ENCODE measurements around the gene BTBD2.
"Not testable (repeated sequence)": the region's sequence is repeated elsewhere in the genome, so short reads cannot be mapped to it uniquely, and the experiment has no call there.

BTBD2 gene

DNA sequence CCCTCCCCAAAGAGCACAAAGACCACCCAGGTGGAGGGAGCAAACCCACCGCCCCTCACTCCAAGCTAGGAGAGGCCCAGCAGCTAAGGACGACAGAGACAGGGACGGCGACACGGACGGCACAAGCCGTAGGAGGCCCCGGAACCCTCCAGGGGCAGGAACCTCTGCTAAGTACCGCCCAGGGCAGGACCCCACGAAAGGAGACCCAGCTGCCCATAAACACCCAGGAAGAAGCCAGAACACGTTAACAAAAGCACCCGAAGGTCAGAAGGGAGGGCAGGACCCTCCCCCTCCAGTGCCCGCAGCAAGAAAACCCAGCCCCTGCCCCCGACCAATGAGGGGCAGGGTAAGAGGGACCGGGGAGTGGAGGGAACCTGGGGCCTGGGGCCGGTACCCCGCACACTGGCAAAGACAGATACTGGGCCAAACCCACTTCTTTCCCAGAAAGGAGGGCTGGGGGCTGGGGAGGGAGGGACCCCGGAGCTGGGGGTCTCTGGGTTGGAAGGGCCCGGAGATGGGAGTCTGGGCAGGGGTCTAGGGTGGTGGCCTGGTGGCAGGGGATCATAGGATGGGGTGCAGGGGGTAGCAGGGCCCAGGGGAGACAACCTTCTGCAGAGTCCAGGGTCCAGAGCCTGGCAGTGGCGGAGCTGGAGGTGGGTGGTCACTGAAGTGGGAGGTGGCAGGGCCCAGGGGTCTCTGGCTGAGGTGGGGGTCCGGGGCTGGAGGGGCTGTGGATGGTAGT is 2.4 kb downstream of the BTBD2 start:
- FAIRE-seq = no peak

DNA sequence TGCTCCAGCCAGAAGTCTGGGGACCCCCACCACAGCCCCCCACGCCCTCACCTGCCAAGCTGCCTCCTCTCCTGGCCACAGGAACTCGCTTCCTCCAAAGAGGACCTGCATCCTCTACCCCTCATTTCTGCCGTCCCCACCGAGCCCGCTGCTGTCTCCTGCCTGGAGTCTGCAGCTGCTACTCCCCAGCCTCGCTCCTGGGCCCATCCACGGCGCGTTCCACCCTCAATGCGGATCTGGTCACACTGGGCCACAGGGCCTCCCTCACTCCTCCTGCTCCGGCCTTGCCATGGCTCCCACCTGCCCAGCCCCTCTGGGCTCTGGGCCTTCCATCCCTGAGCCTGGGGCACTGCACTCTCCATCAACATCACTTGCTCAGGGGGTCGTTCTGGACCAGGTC is 4.3 kb downstream of the BTBD2 start:
- no peak for FAIRE-seq

DNA sequence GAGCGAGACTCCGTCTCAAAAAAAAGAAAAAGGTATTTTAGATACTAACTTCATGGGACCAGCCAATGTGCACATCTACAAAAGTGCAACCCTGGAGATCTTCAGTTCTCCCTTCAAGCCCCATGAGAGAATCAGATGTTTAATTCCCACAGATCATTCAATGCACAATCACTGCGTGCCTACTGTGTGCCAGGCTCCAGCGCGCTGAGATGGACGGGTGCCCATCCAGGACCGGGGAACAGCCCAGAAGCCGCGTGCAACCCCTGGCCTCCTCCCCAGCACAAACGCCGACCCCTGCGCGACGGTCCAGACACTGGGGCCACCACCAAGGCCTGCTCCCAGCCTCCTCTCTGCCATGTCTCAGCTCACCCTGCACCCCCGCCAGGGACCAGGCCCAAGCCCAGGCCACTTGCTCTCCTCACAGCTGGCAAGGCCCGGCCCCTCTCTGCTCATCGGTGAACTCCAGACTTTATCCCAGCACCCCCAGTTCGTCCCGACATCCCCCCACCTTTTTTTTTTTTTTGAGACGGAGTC is 5.3 kb downstream of the BTBD2 start:
- FAIRE-seq = no peak

DNA sequence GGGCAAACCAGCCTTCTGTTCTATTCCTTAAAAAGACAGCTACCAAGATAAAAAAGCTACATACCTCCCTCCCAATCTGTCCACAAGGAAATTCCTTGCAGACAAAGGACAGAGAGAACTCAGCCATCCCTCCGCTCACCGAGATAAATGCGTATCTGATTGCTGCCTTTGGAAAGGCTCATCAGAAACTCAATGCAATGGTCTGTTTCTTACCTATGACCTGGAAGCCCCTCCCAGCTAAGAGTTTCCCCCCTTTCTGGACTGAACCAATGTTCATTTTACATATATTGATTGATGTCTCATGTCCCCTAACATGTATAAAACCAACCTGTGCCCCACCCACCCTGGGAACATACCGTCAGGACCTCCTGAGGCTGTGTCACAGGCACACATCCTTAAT is 11.6 kb downstream of the BTBD2 start:
- FAIRE-seq = no peak

DNA sequence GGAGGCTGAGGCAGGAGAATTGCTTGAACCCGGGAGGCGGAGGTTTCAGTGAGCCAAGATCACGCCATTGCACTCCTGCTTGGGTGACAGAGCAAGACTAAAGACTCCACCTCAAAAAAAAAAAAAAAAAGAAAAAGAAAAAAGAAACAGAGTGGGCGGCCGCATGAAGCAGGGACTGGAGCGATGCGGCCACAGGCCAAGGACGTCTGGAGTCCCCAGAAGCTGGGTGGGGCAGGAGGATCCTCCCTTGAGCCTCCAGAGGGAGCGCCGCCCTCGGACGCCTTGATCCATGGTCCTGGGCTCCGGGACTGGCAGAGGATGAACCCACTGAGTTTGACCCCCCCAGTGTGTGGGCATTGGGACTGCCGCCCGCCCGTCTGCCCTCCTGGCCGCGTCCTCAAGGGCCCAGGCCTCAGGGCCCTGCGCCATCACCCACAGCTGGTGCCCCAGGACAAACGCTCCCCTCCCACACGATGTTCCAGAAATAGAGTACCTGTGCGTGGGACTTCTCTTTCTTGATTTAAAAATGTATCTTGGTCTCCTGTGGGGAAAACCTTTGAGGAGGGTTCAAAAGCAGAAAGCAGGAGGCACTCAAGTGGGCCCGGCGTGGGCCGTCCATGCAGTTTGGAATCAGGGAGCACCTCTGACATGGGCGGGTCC is 15.5 kb downstream of the BTBD2 start:
- no peak for FAIRE-seq

DNA sequence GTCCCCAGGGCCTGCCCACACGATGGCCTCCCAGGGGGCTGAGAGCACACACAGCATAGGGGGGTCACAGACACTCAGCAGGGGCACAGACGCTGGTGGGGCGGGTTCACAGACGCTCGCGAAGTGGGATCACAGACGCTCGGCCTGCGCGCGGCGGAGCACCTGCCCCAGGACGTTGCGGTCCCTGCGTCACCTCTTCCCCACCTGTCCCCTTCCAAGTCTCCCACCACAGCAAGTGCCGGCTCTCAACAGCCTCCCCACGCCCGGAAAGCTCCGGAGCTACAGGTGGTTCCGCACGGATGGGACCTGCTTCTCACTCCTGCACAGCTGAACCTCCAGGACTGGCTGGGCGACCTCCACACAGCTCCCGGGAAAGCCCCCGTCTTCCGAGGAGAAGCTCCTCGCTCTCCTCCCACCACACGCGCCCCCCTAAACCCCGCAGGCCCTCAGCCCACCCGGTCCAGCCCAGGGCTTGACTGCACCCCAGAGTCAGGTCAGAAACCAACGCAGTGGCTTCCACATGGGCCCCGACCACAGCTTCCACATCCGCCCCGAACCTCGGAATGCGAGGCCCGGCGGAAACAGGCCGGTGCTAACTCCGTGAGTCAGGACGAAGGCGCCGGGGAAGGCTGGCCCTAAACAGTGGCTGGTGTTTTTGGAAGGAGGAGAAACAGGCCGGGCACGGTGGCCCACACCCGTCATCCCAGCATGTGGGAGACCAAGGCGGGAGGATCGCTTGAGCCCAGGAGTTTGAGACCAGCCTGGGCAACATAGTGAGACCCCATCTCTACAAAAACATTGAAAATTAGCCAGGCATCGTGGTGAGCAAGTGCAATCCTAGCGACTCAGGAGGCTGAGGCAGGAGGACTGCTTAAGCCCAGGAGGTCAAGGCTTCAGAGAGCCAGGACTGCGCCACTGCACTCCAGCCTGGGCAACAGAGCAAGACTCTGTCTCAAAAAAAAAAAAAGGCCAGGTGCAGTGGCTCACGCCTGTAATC is 16.5 kb downstream of the BTBD2 start:
- no peak for FAIRE-seq

DNA sequence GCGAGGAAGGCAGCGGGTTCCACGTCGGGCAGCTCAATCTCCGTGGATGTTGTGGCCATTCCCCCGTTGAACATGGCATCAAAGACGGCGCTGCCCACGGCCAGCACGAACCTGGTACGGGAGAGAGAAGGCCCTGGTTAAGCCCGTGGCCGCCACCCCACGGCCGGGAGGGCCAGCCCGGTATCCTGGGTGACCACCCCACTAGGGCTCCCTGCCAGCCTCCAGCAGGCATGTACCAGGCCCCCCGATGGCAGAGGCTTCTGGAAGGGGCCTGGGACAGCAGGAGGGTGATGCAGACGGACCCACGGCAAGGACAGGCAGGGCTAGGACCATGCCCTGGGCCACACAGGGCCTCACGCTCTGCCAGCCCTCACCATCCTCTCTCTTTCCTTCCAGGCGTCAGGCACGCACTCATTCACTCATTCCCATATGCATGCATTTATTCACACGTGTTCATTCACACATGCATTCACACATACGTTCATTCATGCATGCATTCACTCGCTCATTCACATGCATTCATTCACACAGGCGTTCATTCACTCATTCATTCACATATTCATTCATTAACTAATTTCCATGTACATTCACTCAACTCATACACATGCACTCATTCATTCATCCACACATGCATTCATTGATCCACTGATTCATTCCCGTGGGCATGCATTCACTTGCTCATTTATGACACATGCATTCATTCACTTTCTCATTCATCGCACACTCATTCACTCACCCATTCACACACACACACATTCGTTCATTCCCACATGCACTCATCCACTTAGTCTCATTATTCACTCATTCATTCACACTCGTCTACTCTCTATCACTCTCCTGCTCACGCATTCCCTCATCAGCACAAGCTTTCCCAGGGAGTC is 17.9 kb downstream of the BTBD2 start:
- FAIRE-seq = no peak

DNA sequence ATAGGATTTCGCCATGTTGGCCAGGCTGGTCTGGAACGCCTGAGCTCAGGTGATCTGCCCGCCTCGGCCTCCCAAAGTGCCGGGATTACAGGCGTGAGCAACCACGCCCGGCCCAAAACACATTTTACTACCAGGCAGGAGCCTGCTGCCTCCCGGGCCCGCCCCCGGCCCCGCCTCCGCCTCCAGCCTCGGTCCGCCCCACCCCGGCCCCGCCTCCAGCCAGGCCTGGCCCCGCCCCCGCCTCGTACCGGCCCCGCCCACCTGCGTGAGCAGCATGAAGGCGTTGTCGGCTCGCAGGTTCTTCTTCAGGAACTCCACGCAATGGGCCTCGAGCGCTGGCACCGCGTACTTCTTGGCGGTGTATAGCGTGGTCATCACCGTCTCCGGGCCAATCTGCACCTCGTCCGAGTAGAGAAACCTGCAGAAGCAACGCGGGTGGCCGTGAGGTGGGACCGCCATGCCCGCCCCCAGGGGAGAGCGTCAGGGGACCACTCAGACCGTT is 22.7 kb downstream of the BTBD2 start:
- FAIRE-seq = no peak

DNA sequence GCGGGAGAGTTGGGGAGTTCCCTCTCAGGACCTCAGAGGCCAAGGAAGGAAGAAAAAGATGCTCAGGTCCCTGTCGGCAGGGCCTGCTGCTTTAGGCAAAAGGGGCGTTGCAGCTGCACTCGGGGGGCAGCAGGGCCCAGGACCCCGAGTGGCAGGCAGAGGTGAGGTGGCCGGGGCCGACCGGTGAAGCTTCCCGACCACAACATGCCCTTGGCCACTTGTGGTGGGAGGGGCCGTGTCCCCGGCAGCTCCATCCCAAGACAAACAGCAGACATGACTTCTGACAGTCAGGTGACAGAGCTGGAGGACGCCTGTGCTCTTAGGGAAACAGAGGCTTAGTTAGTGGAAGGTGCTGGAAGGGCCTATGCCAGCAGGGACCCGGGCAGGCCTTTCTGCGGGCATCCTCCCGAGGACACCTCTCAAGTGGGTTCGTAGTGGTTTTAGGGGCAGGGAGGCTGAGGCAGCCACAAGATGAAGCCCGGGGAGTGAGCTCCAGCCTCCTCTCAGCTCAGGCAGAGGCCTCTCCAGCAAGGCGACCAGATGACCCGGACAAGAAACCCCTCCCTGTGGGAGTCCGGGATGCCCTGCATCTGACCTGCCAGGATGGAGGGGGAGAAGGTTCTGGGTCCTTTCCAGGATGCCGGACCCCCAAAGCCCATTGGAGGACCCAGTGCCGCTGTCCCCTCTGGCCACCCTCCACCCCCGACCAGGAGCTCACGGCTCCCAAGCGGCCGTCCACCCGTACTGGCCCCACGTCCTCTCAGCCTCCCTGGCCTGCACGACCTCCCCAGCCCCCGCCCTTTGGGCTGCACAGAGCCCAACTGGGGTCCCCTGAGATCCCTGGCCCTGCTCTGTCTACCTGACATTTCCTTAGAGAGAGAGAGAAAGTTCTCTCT is 24.2 kb downstream of the BTBD2 start:
- FAIRE-seq = no peak

DNA sequence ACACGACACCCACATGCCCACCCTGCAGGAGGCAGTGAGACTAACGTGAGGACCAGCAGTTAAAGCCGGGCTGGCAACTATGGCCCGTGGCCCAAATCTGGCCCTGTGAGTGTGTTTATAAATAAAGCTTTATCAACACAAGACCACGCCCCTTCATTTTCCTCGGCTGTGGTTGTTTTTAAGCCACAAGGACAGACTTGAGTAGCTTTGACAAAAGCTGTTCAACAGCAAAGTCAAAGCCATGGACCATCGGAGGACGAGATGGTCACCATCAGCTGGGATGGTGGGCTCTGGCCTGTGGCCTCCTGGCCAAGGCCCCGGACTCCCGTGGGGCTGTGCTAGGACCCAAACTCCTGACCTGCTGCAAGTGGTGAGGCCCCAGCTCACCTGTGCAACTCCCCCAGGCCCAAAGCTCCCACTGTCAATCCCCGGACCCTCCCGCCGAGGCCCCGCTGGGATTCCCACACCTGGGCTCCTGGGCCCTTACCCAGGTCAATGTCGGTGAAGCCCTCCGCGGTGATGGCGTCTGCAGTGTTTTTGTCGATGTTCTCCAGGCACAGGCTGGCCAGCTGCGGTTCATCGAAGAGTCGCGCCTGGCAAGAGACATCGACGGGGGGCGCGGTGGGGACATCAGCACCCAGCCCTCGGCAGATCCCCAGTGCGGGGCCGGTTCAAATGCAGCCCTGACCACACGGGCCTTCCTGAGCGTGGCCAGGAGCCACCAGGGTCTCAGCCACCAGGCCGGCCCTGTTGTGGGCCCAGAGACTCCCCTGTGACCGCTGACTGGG is 25.1 kb downstream of the BTBD2 start:
- no peak for FAIRE-seq

DNA sequence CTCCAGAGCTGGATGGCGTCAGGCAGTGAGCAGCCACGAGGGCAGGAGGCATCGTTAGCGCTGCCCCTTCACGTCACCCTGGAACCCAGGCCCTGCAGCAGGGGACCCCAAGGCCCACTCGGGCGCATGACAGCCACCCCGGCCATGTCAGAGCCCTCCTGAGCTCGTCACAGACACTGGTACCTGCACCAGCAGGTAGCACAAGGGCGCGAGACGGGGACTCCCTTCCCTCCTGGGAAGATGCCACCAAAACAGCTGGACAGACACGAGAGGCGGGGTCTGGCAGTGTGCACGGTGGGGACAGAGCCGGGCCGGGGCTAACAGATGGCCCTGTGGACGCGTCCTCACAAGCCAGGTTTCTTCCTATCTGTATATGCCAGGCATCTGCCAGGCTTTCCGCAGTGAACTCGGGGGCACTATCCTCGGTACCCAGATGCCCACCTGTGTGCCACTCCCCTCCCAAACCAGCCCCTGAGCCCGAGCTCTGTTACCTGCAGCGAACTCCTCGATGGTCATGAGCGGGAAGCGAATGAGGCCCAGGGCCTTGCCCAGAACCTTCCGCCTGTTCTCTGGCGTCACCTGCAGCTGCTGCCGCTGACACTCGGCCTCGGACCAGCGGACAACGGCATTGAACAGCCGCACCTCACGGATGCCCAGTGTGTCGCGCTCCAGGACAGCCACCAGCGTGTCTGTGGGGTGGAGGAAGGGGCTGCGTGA is 25.8 kb downstream of the BTBD2 start:
- FAIRE-seq = no peak

DNA sequence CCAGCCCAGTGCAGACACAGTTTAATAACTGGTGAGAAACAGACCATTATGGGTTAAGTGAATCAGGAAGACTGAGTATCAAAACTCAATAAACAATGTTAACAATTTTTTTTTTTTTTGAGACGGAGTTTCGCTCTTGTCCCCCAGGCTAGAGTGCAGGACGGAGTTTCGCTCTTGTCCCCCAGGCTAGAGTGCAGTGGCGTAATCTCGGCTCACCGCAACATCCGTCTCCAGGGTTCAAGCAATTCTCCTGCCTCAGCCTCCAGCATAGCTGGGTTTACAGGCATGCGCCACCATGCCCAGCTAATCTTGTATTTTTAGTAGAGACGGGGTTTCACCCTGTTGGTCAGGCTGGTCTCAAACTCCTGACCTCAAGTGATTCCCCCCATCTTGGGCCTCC is 27.1 kb downstream of the BTBD2 start:
- FAIRE-seq = not testable (repeated sequence)

DNA sequence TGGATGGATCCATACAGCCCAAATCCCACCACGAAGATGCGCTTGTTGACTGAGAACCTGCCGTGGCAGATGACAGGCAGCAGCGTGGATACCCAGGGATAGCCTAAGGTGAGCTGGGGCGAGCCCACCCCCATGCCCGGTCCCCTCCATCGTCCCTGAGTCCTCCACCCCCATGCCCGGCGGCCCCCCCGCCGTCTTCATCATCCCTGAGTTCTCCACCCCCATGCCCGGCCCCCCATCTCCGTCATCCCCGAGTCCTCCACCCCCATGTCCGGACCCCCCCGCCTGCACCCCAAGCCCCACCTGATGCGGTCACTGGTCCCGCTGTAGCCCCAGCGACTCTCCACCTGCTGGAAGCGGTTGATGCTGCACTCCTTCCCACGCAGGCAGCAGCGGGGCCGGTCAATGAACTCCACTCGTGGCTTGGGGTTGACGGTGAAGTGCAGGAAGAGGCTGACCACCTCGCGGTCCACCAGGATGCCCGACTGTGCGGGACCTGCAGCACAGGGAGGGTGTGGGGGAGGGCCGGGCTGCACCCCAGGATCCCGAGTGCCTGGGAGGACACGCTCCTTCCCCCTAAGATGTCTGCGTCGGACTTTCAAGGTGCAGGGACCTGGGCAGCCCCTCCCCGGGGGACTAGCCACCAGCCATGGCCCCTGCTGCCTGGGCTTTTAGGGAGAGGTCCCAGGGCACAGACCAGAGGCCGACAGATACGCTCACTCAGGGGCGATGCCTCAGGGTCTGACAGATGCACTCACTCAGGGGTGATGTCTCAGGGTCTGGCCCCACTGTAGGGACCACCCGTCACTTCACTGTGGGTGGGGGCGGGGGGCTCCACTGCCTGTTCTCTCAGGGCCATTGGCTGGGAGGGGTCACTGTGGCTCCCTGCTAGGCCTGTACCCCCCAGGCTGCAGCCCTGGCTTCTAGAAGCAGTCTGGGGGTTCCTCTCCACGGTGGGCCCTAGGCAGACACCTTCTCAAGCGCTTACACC is 28.0 kb downstream of the BTBD2 start:
- no peak for FAIRE-seq

DNA sequence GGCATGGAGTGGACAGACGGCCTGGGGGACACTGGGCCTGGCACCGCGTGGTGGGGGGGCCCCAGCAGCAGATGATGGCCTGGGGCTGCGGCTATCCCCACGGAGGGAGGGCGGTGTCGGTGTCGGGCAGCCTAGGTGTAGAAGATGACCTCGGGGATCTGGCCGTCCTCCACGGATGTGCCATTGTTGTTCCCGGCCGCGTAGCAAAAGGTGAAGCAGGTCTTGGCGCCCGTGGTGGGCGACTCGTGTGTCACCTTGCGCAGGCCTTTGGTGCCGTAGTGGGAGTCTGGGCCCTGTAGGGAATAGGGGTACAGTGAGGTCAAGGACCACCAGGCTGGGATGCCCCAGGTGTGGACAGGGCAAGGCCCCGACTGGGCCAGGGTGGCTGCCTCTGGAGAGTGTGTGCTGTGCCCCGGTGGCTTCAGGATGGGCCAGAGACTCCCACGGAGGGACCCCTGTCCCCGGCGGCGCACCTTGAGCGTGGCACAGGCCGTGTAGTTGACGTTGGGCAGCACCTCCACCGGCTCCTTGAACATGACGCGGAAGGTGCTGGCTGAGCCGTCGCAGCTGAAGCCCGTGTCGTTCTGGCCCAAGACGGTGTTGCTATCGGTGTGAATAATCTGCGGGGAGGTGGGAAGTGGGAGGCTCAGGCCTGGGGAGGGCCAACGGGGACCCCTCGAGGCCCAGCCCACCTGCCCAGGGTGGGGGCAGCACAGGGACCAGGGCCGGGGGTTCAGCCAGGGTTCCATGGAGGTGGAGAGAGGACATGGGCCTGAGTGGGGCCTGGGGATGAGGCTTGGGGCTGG is 29.0 kb downstream of the BTBD2 start:
- no peak for FAIRE-seq

DNA sequence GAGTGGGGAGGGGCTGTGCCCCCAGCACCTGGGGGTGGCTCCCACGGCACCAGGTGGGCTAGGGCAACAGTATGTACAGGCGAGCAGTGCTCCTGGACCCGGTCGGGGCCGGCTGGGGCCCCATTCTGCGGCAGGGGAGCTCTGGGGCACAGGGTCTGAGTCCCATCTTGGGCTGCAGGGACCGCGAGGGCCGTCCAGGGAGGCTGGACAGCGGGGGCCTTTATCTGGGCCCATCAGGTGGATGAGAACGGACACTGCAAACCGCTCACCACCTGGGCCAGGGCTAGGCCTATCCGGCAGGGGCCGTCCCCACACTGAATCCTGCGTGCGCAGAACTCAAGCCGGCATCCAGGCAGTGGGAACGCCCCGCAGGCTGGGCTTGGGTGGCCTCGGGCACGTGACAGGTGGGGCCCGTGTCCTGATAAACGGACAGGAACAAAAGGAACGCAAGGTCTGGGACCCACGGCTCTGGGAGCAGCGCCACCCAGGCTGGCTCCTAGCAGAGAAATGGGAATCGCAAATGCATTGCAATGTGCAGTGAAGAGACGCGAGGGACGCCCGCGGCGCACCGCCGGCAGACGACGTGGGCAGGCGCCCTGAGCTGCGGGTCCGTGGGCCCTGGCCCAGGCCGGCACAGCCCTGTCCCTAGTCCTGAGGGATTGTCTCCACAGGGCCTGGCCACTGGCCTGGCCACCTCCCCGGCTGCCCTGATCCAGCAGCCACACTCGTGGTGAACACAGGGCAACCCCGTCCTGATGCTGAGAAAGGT is 29.7 kb downstream of the BTBD2 start:
- FAIRE-seq = no peak

DNA sequence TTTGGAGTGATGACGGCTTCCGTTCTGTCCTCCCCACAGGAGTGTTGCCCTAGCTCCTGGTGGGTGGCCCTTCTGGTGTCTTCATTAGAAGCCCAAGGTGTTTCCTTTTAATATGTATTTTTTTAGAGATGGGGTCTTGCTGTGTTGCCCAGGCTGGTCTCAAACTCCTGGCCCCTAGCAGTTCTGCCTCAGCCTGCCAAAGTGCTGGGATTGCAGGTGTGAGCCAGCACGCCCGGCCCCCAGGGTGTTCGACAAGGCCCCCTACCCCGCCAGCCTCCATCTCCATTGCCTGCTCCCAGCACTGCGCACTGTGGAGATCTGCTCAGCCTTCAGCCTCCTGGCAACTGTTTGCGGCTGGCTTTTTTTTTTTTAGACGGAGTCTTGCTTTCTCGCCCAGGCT is 31.2 kb downstream of the BTBD2 start:
- FAIRE-seq = no peak

Data from A204.1 (cell line).